WTC11 (cell line): ENCODE results near the gene DCLRE1C. TPM values are rescaled to one million over a fixed set of nuclear protein-coding genes. Genes with fewer than 3 reads are reported as not detected.

Experiments used
- ATF3 ChIP-seq: sonication (generic); formaldehyde crosslinking; conservative IDR thresholded peaks from 2 replicates; pipeline ENCODE4 v1.8.1; 2022; ENCODE audit warnings: mild to moderate bottlenecking, missing genetic modification reagents
- CDX4 ChIP-seq: fragments of 250-450 bp; sonication (Bioruptor Pico); IDR thresholded peaks from 2 replicates; pipeline ENCODE4 v1.9.0; 2021; ENCODE audit warnings: moderate library complexity, mild to moderate bottlenecking, inconsistent platforms, borderline replicate concordance
- EMX1 ChIP-seq: fragments of 250-450 bp; sonication (Bioruptor Pico); IDR thresholded peaks from 2 replicates; pipeline ENCODE4 v1.8.0; 2021; ENCODE audit warnings: mild to moderate bottlenecking
- ETV6 ChIP-seq: sonication (generic); formaldehyde crosslinking; IDR thresholded peaks from 2 replicates; pipeline ENCODE4 v1.8.1; 2022; ENCODE audit warnings: mild to moderate bottlenecking, missing genetic modification reagents
- FOXJ3 ChIP-seq: sonication (generic); formaldehyde crosslinking; IDR thresholded peaks from 2 replicates; pipeline ENCODE4 v1.9.0; 2021; ENCODE audit warnings: missing genetic modification reagents, mild to moderate bottlenecking, borderline replicate concordance
- MYBL2 ChIP-seq: sonication (generic); formaldehyde crosslinking; IDR thresholded peaks from 2 replicates; pipeline ENCODE4 v1.8.1; 2023; ENCODE audit warnings: mild to moderate bottlenecking, moderate library complexity, missing genetic modification reagents
- NR1H2 ChIP-seq: sonication (generic); formaldehyde crosslinking; IDR thresholded peaks from 2 replicates; pipeline ENCODE4 v1.9.0; 2021; ENCODE audit warnings: mild to moderate bottlenecking, moderate library complexity, missing genetic modification reagents
- OVOL2 ChIP-seq: fragments of 250-450 bp; sonication (Bioruptor Pico); IDR thresholded peaks from 2 replicates; pipeline ENCODE4 v1.9.0; 2021; ENCODE audit warnings: mild to moderate bottlenecking, borderline replicate concordance
- PRDM15 ChIP-seq: sonication (generic); formaldehyde crosslinking; IDR thresholded peaks from 2 replicates; pipeline ENCODE4 v1.8.0; 2022; ENCODE audit warnings: missing genetic modification reagents
- TEAD1 ChIP-seq: sonication (generic); formaldehyde crosslinking; IDR thresholded peaks from 2 replicates; pipeline ENCODE4 v1.8.0; 2022; ENCODE audit warnings: mild to moderate bottlenecking, missing genetic modification reagents
- ZNF281 ChIP-seq: sonication (generic); formaldehyde crosslinking; IDR thresholded peaks from 2 replicates; pipeline ENCODE4 v1.8.0; 2023; ENCODE audit warnings: mild to moderate bottlenecking, missing genetic modification reagents
- ZNF425 ChIP-seq: fragments of 250-450 bp; sonication (Bioruptor Pico); conservative IDR thresholded peaks from 2 replicates; pipeline ENCODE4 v1.9.0; 2021; ENCODE audit warnings: mild to moderate bottlenecking
- ZNF512 ChIP-seq: sonication (generic); formaldehyde crosslinking; IDR thresholded peaks from 2 replicates; pipeline ENCODE4 v1.8.1; 2022; ENCODE audit warnings: missing genetic modification reagents, borderline replicate concordance
- ZSCAN18 ChIP-seq: fragments of 250-450 bp; sonication (Bioruptor Pico); IDR thresholded peaks from 2 replicates; pipeline ENCODE4 v2.1.2; 2022; ENCODE audit warnings: mild to moderate bottlenecking, moderate library complexity
- total RNA-seq: library from RNA; stranded (reverse); gene quantifications from 3 replicates; pipeline ENCODE4 v1.2.3, GENCODE V29; 2021

Gene DCLRE1C
- total RNA-seq, 1 experiment from 2014 or later: 4.3 TPM

- TF ChIP-seq PRDM15 (CRISPR knock-in tag): no peak
- no peak for TF ChIP-seq FOXJ3 (CRISPR knock-in tag)
- peak; percentile 89 for TF ChIP-seq ZNF281 (CRISPR knock-in tag)
- no peak; the same call in 1 of the 2 replicates for TF ChIP-seq ATF3 (CRISPR knock-in tag)
- TF ChIP-seq MYBL2 (CRISPR knock-in tag): peak; percentile 82
- no peak for TF ChIP-seq CDX4 (CRISPR knock-in tag)
- TF ChIP-seq NR1H2 (CRISPR knock-in tag): 0 out of 2 replicates have a peak, but pooled peaks have one; percentile 56
- no peak for TF ChIP-seq OVOL2 (CRISPR knock-in tag)
- TF ChIP-seq EMX1 (CRISPR knock-in tag): no peak
- TF ChIP-seq ZNF512 (CRISPR knock-in tag): no peak
- no peak for TF ChIP-seq ZNF425 (CRISPR knock-in tag)
- peak; percentile 91; the same call in 1 of the 2 replicates for TF ChIP-seq ETV6 (CRISPR knock-in tag)
- peak; percentile 89 for TF ChIP-seq TEAD1 (CRISPR knock-in tag)
- no peak for TF ChIP-seq ZSCAN18 (CRISPR knock-in tag)
- TF ChIP-seq, all 79 proteins: peak for 38
Observed at GRCh38 chr10:14954001-14954770, at the start of gene DCLRE1C (continued).
